HL-60 (cell line): ENCODE data around the gene PCDHGA7.
A peak's percentile ranks its signal among the peaks of the same experiment; 100 is the strongest.

Experiments used
- GABPA ChIP-seq: IDR thresholded peaks from 2 replicates; pipeline ENCODE4 v1.6.1; 2012; ENCODE audit warnings: low read depth
- POLR2AphosphoS5 ChIP-seq: IDR thresholded peaks from 2 replicates; pipeline ENCODE4 v1.6.1; 2012; ENCODE audit warnings: low read depth
- SPI1 ChIP-seq: IDR thresholded peaks from 2 replicates; pipeline ENCODE4 v1.6.1; 2012; ENCODE audit warnings: low read depth, mild to moderate bottlenecking, borderline replicate concordance
- TF ChIP-seq, protein P1 (sequence below): IDR thresholded peaks from one replicate; pipeline ENCODE4 v1.5.1; 2011; ENCODE audit warnings: low read length, control low read depth, inconsistent platforms; ENCODE audit not compliant: insufficient read depth
- TF ChIP-seq, protein P2 (sequence below): IDR thresholded peaks from 2 replicates; pipeline ENCODE4 v1.6.1; 2012; ENCODE audit warnings: low read depth; ENCODE audit not compliant: insufficient replicate concordance

DNA sequence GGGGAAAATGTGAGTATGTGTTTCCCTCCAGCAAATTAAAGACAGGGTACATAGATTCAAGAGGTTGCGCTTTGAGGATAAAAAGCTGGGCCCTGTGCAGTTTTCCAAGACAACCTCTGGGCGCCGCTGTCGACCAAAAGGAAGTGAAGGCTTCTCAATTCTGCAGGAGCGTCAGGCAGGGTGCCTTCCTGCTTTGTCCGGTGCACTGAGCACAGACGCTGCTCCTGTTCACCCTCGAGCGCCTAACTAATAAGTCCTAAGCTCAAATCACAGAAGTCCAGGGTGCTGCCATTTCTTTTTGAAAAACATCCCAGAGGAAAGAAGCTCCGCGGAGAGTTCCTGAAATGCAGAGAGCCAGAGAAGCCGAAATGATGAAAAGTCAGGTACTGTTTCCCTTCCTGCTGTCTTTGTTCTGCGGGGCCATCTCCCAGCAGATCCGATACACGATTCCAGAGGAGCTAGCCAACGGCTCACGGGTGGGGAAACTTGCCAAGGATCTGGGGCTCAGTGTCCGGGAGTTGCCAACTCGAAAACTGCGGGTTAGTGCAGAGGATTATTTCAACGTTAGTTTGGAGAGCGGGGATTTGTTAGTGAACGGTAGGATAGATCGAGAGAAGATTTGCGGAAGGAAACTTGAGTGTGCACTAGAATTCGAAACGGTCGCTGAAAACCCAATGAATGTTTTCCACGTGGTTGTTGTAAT, 32.5 kb upstream of the PCDHGA7 start, which contains the start of gene PCDHGB1:
- TF ChIP-seq POLR2AphosphoS5: no peak
- TF ChIP-seq, protein P1, sequence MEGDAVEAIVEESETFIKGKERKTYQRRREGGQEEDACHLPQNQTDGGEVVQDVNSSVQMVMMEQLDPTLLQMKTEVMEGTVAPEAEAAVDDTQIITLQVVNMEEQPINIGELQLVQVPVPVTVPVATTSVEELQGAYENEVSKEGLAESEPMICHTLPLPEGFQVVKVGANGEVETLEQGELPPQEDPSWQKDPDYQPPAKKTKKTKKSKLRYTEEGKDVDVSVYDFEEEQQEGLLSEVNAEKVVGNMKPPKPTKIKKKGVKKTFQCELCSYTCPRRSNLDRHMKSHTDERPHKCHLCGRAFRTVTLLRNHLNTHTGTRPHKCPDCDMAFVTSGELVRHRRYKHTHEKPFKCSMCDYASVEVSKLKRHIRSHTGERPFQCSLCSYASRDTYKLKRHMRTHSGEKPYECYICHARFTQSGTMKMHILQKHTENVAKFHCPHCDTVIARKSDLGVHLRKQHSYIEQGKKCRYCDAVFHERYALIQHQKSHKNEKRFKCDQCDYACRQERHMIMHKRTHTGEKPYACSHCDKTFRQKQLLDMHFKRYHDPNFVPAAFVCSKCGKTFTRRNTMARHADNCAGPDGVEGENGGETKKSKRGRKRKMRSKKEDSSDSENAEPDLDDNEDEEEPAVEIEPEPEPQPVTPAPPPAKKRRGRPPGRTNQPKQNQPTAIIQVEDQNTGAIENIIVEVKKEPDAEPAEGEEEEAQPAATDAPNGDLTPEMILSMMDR: peak; percentile 32
- no peak for TF ChIP-seq SPI1
- TF ChIP-seq, protein P2, sequence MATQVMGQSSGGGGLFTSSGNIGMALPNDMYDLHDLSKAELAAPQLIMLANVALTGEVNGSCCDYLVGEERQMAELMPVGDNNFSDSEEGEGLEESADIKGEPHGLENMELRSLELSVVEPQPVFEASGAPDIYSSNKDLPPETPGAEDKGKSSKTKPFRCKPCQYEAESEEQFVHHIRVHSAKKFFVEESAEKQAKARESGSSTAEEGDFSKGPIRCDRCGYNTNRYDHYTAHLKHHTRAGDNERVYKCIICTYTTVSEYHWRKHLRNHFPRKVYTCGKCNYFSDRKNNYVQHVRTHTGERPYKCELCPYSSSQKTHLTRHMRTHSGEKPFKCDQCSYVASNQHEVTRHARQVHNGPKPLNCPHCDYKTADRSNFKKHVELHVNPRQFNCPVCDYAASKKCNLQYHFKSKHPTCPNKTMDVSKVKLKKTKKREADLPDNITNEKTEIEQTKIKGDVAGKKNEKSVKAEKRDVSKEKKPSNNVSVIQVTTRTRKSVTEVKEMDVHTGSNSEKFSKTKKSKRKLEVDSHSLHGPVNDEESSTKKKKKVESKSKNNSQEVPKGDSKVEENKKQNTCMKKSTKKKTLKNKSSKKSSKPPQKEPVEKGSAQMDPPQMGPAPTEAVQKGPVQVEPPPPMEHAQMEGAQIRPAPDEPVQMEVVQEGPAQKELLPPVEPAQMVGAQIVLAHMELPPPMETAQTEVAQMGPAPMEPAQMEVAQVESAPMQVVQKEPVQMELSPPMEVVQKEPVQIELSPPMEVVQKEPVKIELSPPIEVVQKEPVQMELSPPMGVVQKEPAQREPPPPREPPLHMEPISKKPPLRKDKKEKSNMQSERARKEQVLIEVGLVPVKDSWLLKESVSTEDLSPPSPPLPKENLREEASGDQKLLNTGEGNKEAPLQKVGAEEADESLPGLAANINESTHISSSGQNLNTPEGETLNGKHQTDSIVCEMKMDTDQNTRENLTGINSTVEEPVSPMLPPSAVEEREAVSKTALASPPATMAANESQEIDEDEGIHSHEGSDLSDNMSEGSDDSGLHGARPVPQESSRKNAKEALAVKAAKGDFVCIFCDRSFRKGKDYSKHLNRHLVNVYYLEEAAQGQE: no peak
- TF ChIP-seq GABPA: no peak
